IPS DF 6.9 (cell line): ENCODE results near the gene PITX2.
A peak's percentile ranks its signal among the peaks of the same experiment; 100 is the strongest.

Source experiments
- DNase-seq: peaks from one replicate; pipeline ENCODE4 v3.0.0-alpha.2; 2013; ENCODE audit warnings: low read depth, low spot score
- H3K27ac ChIP-seq: one replicate; pipeline ENCODE4 v1.5.1; 2013; ENCODE audit warnings: low read length, control low read depth
- H3K27me3 ChIP-seq: 2 replicates; pipeline ENCODE4 v1.6.1; 2013; ENCODE audit warnings: mild to moderate bottlenecking, low read length; ENCODE audit not compliant: control insufficient read depth, insufficient read depth
- H3K36me3 ChIP-seq: 2 replicates; pipeline ENCODE4 v1.6.1; 2013; ENCODE audit warnings: low read length; ENCODE audit not compliant: control insufficient read depth, insufficient read depth
- H3K4me1 ChIP-seq: 2 replicates; pipeline ENCODE4 v1.6.1; 2013; ENCODE audit warnings: low read length; ENCODE audit not compliant: control insufficient read depth, insufficient read depth
- H3K4me3 ChIP-seq: 2 replicates; pipeline ENCODE4 v1.5.1; 2013; ENCODE audit warnings: mild to moderate bottlenecking, low read length
- H3K9me3 ChIP-seq: 2 replicates; pipeline ENCODE4 v1.6.1; 2013; ENCODE audit warnings: low read length, inconsistent platforms; ENCODE audit not compliant: control insufficient read depth, insufficient read depth
- WGBS: extraction: QIAGEN DNeasy Blood & Tissue Kit; methylation state at CpG from one replicate; pipeline ENCODE4 v1.1.7; 2013; ENCODE audit warnings: mixed read lengths, missing lambda C conversion rate; ENCODE audit not compliant: insufficient read length, insufficient coverage; 5-methylcytosine and 5-hydroxymethylcytosine counted together

Gene PITX2

GRCh38 chr4:110653321-110654253, 30.7 kb upstream of the PITX2 start:
- no CpG with 5 or more reads among the region's 6 CpGs for WGBS
- no peak for DNase-seq
- Histone ChIP-seq H3K27me3 (no peaks in the 10 kb centered on the region), H3K9me3 (no peaks in the 10 kb centered on the region), H3K27ac (no peak overlapping the region), H3K36me3 (no peaks in the 10 kb centered on the region), H3K4me3 (no peak overlapping the region), H3K4me1 (no peaks in the 10 kb centered on the region)

GRCh38 chr4:110644008-110644407, 21.1 kb upstream of the PITX2 start:
- Histone ChIP-seq H3K27me3 (peaks cover 21% of the 10 kb centered on the region), H3K9me3 (no peaks in the 10 kb centered on the region), H3K36me3 (no peaks in the 10 kb centered on the region), H3K4me3 (no peak overlapping the region), H3K27ac (no peak overlapping the region), H3K4me1 (peaks cover 3% of the 10 kb centered on the region; the same call in 1 of the 2 replicates)
- no CpG with 5 or more reads among the region's 1 CpG for WGBS
- DNase-seq, result no peak

- peaks cover 30% of the 10 kb centered on the region for H3K27me3 ChIP-seq
- DNase-seq, result no peak
- H3K4me1 ChIP-seq, result peaks cover 3% of the 10 kb centered on the region; the same call in 1 of the 2 replicates
- H3K36me3 ChIP-seq, result no peaks in the 10 kb centered on the region
- no CpG with 5 or more reads among the region's 1 CpG for WGBS
- no peaks in the 10 kb centered on the region for H3K9me3 ChIP-seq
- no peak overlapping the region for H3K27ac ChIP-seq
- H3K4me3 ChIP-seq, result no peak overlapping the region
These were observed 20.2 kb upstream of the PITX2 start for GRCh38 chr4:110643096-110643495.

- H3K27ac ChIP-seq, result no peak overlapping the region
- peak overlapping the region; percentile 5; the same call in 1 of the 2 replicates for H3K4me3 ChIP-seq
- no peaks in the 10 kb centered on the region for H3K9me3 ChIP-seq
- no peak for DNase-seq
- WGBS, result no CpG with 5 or more reads among the region's 18 CpGs
- H3K36me3 ChIP-seq, result no peaks in the 10 kb centered on the region
- peaks cover 38% of the 10 kb centered on the region for H3K27me3 ChIP-seq
- peaks cover 3% of the 10 kb centered on the region for H3K4me1 ChIP-seq
These were observed 18.3 kb upstream of the PITX2 start for GRCh38 chr4:110641218-110641617.

- Histone ChIP-seq H3K27me3 (peaks cover 38% of the 10 kb centered on the region), H3K4me1 (peaks cover 3% of the 10 kb centered on the region), H3K9me3 (no peaks in the 10 kb centered on the region), H3K27ac (no peak overlapping the region), H3K4me3 (no peak overlapping the region), H3K36me3 (no peaks in the 10 kb centered on the region)
- no CpG with 5 or more reads among the region's 9 CpGs for WGBS
- no peak for DNase-seq
These were observed 17.7 kb upstream of the PITX2 start for GRCh38 chr4:110640576-110640975.

- peaks cover 45% of the 10 kb centered on the region for H3K27me3 ChIP-seq
- WGBS, result no CpG with 5 or more reads among the region's 34 CpGs
- peaks cover 3% of the 10 kb centered on the region for H3K4me1 ChIP-seq
- no peak for DNase-seq
- H3K9me3 ChIP-seq, result no peaks in the 10 kb centered on the region
- H3K4me3 ChIP-seq, result peak overlapping the region; percentile 4; the same call in 1 of the 2 replicates
- H3K36me3 ChIP-seq, result no peaks in the 10 kb centered on the region
- H3K27ac ChIP-seq, result no peak overlapping the region
These were observed 16.6 kb upstream of the PITX2 start for GRCh38 chr4:110639207-110640090.

- no peaks in the 10 kb centered on the region for H3K9me3 ChIP-seq
- no peak overlapping the region for H3K4me3 ChIP-seq
- WGBS, result no CpG with 5 or more reads among the region's 10 CpGs
- DNase-seq, result no peak
- H3K4me1 ChIP-seq, result no peaks in the 10 kb centered on the region; the same call in none of the 2 replicates
- H3K27ac ChIP-seq, result no peak overlapping the region
- peaks cover 57% of the 10 kb centered on the region for H3K27me3 ChIP-seq
- H3K36me3 ChIP-seq, result no peaks in the 10 kb centered on the region
These were observed 15.3 kb upstream of the PITX2 start for GRCh38 chr4:110638089-110638746.

GRCh38 chr4:110637408-110638088, 14.7 kb upstream of the PITX2 start:
- Histone ChIP-seq H3K4me1 (no peaks in the 10 kb centered on the region; the same call in none of the 2 replicates), H3K4me3 (peak overlapping the region; percentile 43; the same call in 1 of the 2 replicates), H3K36me3 (no peaks in the 10 kb centered on the region), H3K9me3 (no peaks in the 10 kb centered on the region), H3K27ac (no peak overlapping the region), H3K27me3 (peaks cover 64% of the 10 kb centered on the region)
- DNase-seq, result no peak
- WGBS, result no CpG with 5 or more reads among the region's 35 CpGs

GRCh38 chr4:110636680-110637407, 14.0 kb upstream of the PITX2 start:
- no peaks in the 10 kb centered on the region for H3K36me3 ChIP-seq
- no peaks in the 10 kb centered on the region; the same call in none of the 2 replicates for H3K4me1 ChIP-seq
- peaks cover 65% of the 10 kb centered on the region for H3K27me3 ChIP-seq
- H3K27ac ChIP-seq, result no peak overlapping the region
- WGBS, result no CpG with 5 or more reads among the region's 56 CpGs
- no peak for DNase-seq
- H3K4me3 ChIP-seq, result peak overlapping the region; percentile 43; the same call in 1 of the 2 replicates
- no peaks in the 10 kb centered on the region for H3K9me3 ChIP-seq
